ENCODE results near the gene PPP1R15A.
"Not testable (repeated sequence)": the region's sequence is repeated elsewhere in the genome, so short reads cannot be mapped to it uniquely, and the experiment has no call there.

PPP1R15A gene

GRCh38 chr19:48915757-48916156, 43.5 kb downstream of the PPP1R15A start:
- peak; percentile 93 for FAIRE-seq

GRCh38 chr19:48918071-48918470, 45.9 kb downstream of the PPP1R15A start:
- FAIRE-seq: no peak

DNA sequence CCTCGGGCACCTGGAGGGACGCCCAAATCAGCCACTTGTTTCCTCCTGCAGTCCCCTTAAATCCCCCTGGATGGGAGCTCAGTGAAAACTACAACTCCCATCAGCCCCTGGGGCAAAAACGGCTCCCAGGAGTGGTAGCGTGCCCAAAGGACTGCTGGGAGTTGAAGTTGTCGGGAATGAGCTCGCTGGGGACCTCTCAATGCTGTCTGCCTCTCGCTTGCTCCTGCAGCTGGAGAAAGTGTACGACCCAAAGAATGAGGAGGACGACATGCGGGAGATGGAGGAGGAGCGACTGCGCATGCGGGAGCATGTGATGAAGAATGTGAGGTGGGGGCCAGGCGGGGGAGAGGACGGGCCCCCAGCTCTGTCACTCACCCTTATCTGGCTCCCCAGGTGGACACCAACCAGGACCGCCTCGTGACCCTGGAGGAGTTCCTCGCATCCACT, 46.6 kb downstream of the PPP1R15A start:
- FAIRE-seq: no peak

DNA sequence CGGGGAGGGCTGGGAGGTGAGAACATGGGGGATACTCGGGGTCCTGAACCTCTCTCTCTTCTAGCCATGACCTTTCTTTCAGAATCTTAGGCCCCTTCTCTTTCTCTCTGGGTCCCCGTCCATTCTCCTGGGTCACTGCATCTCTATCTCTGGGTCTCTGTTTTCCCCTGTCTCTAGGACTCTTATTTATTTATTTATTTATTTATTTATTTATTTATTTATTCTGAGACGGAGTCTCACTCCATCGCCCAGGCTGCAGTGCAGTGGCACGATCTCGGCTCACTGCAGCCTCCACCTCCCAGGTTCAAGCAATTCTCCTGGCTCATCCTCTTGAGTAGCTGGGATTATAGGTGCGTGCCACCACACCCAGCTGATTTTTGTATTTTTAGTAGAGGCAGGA, 47.0 kb downstream of the PPP1R15A start:
- not testable (repeated sequence) for FAIRE-seq

DNA sequence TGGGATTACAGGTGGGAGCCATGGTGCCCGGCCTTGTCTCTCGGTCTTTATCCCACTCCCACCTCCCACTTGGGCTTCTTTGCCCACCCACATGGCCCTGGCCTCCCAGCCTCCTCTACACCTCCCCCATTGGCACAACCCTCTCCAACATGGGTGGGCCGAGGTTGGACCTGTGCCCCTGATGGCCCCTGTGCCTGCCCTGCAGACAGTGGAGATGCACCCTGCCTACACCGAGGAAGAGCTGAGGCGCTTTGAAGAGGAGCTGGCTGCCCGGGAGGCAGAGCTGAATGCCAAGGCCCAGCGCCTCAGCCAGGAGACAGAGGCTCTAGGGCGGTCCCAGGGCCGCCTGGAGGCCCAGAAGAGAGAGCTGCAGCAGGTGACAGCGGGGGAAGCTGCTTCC, 48.7 kb downstream of the PPP1R15A start:
- FAIRE-seq: no peak

GRCh38 chr19:48921721-48922500, 49.7 kb downstream of the PPP1R15A start:
- no peak for FAIRE-seq

- no peak for FAIRE-seq
These were observed 50.6 kb downstream of the PPP1R15A start for GRCh38 chr19:48922548-48923490.

DNA sequence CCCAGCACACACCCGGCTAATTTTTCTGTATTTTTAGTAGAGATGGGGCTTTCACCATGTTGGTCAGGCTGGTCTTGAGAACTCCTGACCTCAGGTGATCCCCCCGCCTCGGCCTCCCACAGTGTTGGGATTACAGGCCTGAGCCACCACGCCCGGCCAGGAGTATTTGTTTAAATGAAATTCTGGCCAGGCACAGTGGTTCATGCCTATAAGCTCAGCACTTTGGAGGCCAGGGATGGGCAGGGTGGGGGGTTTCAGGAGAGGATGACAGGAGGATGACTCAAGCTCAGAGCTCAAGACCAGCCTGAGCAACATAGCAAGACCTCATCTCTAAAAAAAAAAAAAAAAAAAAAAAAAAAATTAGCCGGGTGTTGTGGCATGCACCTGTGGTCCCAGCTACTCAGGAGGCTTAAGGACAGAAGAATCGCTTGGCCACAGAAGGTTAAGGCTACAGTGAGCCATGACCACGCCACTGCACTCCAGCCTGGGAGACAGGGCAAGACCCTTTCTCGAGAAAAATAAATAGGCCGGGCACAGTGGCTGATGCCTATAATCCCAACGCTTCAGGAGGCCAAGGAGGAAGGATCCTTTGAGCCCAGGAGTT, 53.1 kb downstream of the PPP1R15A start:
- FAIRE-seq: no peak

All from islet of Langerhans (tissue), 1 donor.